Stimulated activated CD8-positive, alpha-beta memory T cell treated with anti-CD3 and anti-CD28 coated beads, Interleukin-7, amount 100 ng/mL, for 4 hours (primary cell): ENCODE measurements around the gene ADCY7.

ENCODE experiments used
- DNase-seq, 2 donors: peaks; one replicate each; pipeline ENCODE4 v3.0.0-alpha.2; 2020; ENCODE audit warnings: low read depth in 2 of 2

ADCY7 gene

GRCh38 chr16:50248845-50249244, 17.5 kb upstream of the ADCY7 start:
- DNase-seq = no peak

- DNase-seq = no peak
Measured at GRCh38 chr16:50251375-50252081, 14.8 kb upstream of the ADCY7 start.

- DNase-seq = no peak
Measured at GRCh38 chr16:50252082-50252611, 14.2 kb upstream of the ADCY7 start.

- no peak for DNase-seq
Measured at GRCh38 chr16:50252874-50253513, 13.4 kb upstream of the ADCY7 start.

- no peak for DNase-seq
Measured at GRCh38 chr16:50253514-50253910, 12.8 kb upstream of the ADCY7 start.

GRCh38 chr16:50254072-50254471, 12.3 kb upstream of the ADCY7 start:
- DNase-seq = no peak

GRCh38 chr16:50255538-50255937, 10.8 kb upstream of the ADCY7 start:
- DNase-seq = no peak

GRCh38 chr16:50256604-50257003, 9.7 kb upstream of the ADCY7 start:
- no peak for DNase-seq

- DNase-seq = no peak
Measured at GRCh38 chr16:50257876-50258275, 8.5 kb upstream of the ADCY7 start.

- DNase-seq = no peak
Measured at GRCh38 chr16:50259334-50260205, 6.8 kb upstream of the ADCY7 start.

- DNase-seq = no peak
Measured at GRCh38 chr16:50260206-50261159, 5.9 kb upstream of the ADCY7 start.

- DNase-seq = no peak
Measured at GRCh38 chr16:50261160-50261706, 5.1 kb upstream of the ADCY7 start.

- DNase-seq = no peak
Measured at GRCh38 chr16:50261707-50262235, 4.6 kb upstream of the ADCY7 start.

- DNase-seq = no peak
Measured at GRCh38 chr16:50263060-50263909, 3.1 kb upstream of the ADCY7 start.

GRCh38 chr16:50263940-50264929, 2.1 kb upstream of the ADCY7 start:
- no peak for DNase-seq

GRCh38 chr16:50265260-50265659, 1.1 kb upstream of the ADCY7 start:
- DNase-seq = no peak

GRCh38 chr16:50265716-50266336, 525 bp upstream of the ADCY7 start:
- no peak for DNase-seq

- no peak for DNase-seq
Measured at GRCh38 chr16:50267151-50267631, 840 bp downstream of the ADCY7 start.
